ENCODE results near the gene CCDC85A. TPM values are rescaled to one million over a fixed set of nuclear protein-coding genes. Genes with fewer than 3 reads are reported as not detected.

Gene CCDC85A
- polyA plus RNA-seq, 3 donors from 2014 or later, result not detected

GRCh38 chr2:56314371-56314770 lies 130.6 kb downstream of the CCDC85A start:
- DNase-seq, result no peak
- Mint-ChIP-seq H3K36me3 (no peaks in the 10 kb centered on the region), H3K27ac (no peak overlapping the region), H3K9me3 (peaks cover 4 to 40% (median 9%) of the 10 kb centered on the region in 6 donors), H3K4me3 (no peak overlapping the region), H3K4me1 (no peaks in the 10 kb centered on the region), H3K27me3 (ENCODE audit: low read depth in 3 of 3) (peaks cover 0 to 1% (median 0%) of the 10 kb centered on the region in 3 donors)

GRCh38 chr2:56314796-56315195 lies 131.0 kb downstream of the CCDC85A start:
- DNase-seq, result no peak
- Mint-ChIP-seq H3K27ac (no peak overlapping the region), H3K4me1 (no peaks in the 10 kb centered on the region), H3K9me3 (peaks cover 4 to 41% (median 11%) of the 10 kb centered on the region in 6 donors), H3K36me3 (no peaks in the 10 kb centered on the region), H3K4me3 (no peak overlapping the region), H3K27me3 (ENCODE audit: low read depth in 3 of 3) (peaks cover 0 to 1% (median 0%) of the 10 kb centered on the region in 3 donors)

DNA sequence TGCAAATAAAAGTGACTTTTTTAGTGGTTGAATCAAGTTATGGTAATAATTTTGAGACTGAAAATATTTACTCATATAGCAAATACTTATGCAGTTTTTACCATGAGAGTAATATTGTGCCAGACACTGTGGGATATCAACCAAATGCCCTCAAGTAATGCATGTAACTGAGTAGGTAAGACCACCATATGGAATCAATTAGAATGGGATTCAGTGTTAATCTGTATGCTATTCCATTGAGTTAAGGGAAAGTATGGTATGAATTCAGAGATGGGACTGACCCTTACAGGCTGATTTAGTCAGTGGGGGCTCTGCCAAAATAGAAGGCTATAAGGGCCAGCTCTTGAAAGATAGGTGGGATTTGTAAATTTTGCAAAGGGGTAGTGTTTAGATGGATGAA lies 131.6 kb downstream of the CCDC85A start:
- H3K27ac Mint-ChIP-seq, result no peak overlapping the region
- no peak for DNase-seq
- no peak overlapping the region for H3K4me3 Mint-ChIP-seq
- H3K4me1 Mint-ChIP-seq, result no peaks in the 10 kb centered on the region
- peaks cover 4 to 44% (median 12%) of the 10 kb centered on the region in 6 donors for H3K9me3 Mint-ChIP-seq
- H3K27me3 Mint-ChIP-seq (ENCODE audit: low read depth in 3 of 3), result peaks cover 0 to 1% (median 0%) of the 10 kb centered on the region in 3 donors
- no peaks in the 10 kb centered on the region for H3K36me3 Mint-ChIP-seq

GRCh38 chr2:56316011-56316410 lies 132.2 kb downstream of the CCDC85A start:
- Mint-ChIP-seq H3K9me3 (peaks cover 4 to 44% (median 12%) of the 10 kb centered on the region in 6 donors), H3K36me3 (no peaks in the 10 kb centered on the region), H3K27ac (no peak overlapping the region), H3K27me3 (ENCODE audit: low read depth in 3 of 3) (peaks cover 0 to 1% (median 0%) of the 10 kb centered on the region in 3 donors), H3K4me1 (no peaks in the 10 kb centered on the region), H3K4me3 (no peak overlapping the region)
- DNase-seq, result no peak

- no peak overlapping the region for H3K4me3 Mint-ChIP-seq
- peaks cover 0 to 1% (median 0%) of the 10 kb centered on the region in 3 donors for H3K27me3 Mint-ChIP-seq (ENCODE audit: low read depth in 3 of 3)
- no peaks in the 10 kb centered on the region for H3K4me1 Mint-ChIP-seq
- no peaks in the 10 kb centered on the region for H3K36me3 Mint-ChIP-seq
- DNase-seq, result no peak
- no peak overlapping the region for H3K27ac Mint-ChIP-seq
- H3K9me3 Mint-ChIP-seq, result peaks cover 4 to 52% (median 19%) of the 10 kb centered on the region in 6 donors
These were observed 134.4 kb downstream of the CCDC85A start for GRCh38 chr2:56318147-56318546.

- Mint-ChIP-seq H3K27ac (no peak overlapping the region), H3K9me3 (peaks cover 2 to 17% (median 4%) of the 10 kb centered on the region in 6 donors), H3K4me3 (no peak overlapping the region), H3K27me3 (ENCODE audit: low read depth in 3 of 3) (peaks cover 0 to 2% (median 0%) of the 10 kb centered on the region in 3 donors), H3K4me1 (no peaks in the 10 kb centered on the region), H3K36me3 (no peaks in the 10 kb centered on the region)
- no peak for DNase-seq
These were observed 142.0 kb downstream of the CCDC85A start for GRCh38 chr2:56325661-56326345.

DNA sequence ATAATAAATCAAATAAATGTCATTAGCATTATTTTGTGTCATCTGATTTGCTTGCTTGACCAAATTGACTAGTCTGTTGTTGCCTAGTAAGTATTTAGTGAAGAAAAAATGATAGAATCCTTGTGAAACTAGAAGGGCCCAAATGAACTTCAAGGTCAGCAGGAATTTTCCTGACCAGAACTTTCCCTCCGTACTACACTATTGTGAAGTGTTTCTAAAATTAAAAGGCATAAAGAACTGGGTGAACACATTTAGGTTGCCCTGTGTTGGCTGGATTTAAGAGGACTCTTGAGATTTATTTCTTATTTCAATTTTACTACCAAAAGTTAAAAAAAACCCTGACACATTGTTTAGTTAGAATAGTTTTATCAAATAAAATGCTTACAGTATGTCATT lies 142.6 kb downstream of the CCDC85A start:
- H3K27ac Mint-ChIP-seq, result no peak overlapping the region
- peaks cover 0 to 2% (median 0%) of the 10 kb centered on the region in 3 donors for H3K27me3 Mint-ChIP-seq (ENCODE audit: low read depth in 3 of 3)
- DNase-seq, result no peak
- peaks cover 2 to 14% (median 4%) of the 10 kb centered on the region in 6 donors for H3K9me3 Mint-ChIP-seq
- no peaks in the 10 kb centered on the region for H3K4me1 Mint-ChIP-seq
- H3K36me3 Mint-ChIP-seq, result no peaks in the 10 kb centered on the region
- no peak overlapping the region for H3K4me3 Mint-ChIP-seq

- peaks cover 0 to 12% (median 6%) of the 10 kb centered on the region in 6 donors for H3K9me3 Mint-ChIP-seq
- no peaks in the 10 kb centered on the region for H3K36me3 Mint-ChIP-seq
- H3K27ac Mint-ChIP-seq, result no peak overlapping the region
- H3K4me1 Mint-ChIP-seq, result no peaks in the 10 kb centered on the region
- no peak overlapping the region for H3K4me3 Mint-ChIP-seq
- no peak for DNase-seq
- H3K27me3 Mint-ChIP-seq (ENCODE audit: low read depth in 3 of 3), result peaks cover 0 to 2% (median 0%) of the 10 kb centered on the region in 3 donors
These were observed 148.0 kb downstream of the CCDC85A start for GRCh38 chr2:56331810-56332209.

DNA sequence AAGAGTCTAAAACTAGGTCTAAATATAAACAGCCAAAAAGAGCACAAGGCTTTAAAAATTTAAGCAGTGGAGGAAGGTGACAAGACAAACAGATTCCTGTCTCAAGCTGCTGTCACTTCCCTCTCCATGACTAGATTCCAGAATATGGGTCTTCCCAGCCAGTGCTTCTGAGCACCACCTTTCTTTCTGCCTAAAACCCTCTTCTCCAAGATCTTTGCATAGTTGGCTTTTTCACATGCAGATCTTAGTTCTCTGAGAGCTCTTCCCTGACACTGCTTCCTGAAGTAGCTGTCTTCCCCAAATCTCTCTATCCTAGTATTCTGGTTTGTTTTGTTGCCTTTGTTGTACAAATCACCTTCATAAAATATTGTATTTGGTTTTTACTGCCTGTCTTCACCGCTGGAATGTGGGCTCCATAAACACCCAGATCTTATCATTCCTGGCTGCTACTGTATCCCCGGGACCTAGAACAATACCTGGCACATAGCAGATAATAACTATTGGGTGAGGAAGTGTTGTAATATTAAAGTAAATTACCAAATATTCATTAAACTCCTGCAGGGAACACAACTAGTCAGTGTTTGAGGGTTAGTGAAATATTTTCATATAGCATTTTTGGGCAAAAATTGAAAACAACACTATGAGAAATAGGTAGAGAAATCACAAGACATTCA lies 150.2 kb downstream of the CCDC85A start:
- Mint-ChIP-seq H3K36me3 (no peaks in the 10 kb centered on the region), H3K4me3 (no peak overlapping the region), H3K9me3 (peaks cover 0 to 19% (median 4%) of the 10 kb centered on the region in 6 donors), H3K27me3 (ENCODE audit: low read depth in 3 of 3) (no peaks in the 10 kb centered on the region), H3K4me1 (no peaks in the 10 kb centered on the region), H3K27ac (no peak overlapping the region)
- DNase-seq, result no peak

DNA sequence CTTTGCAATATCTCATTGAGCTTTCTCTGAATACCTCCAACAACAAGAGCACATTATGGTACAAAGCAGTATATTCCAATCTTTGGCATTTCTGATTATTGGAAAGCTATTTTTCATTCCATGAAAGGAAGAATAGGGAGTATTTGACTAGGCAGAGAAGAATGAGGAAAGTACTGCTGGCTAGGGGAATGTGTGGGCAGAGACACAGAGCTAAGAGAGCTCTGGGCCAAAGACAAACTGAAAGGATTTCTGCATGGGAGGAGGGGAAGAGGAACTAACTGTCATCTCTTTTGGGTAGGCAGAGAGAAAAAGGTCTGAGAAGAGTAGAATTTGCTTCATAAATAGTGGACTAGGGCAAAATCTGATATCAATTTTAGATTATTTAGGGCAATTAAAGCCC lies 150.8 kb downstream of the CCDC85A start:
- H3K4me3 Mint-ChIP-seq, result no peak overlapping the region
- H3K27ac Mint-ChIP-seq, result no peak overlapping the region
- H3K27me3 Mint-ChIP-seq (ENCODE audit: low read depth in 3 of 3), result no peaks in the 10 kb centered on the region
- no peaks in the 10 kb centered on the region for H3K4me1 Mint-ChIP-seq
- peaks cover 0 to 16% (median 4%) of the 10 kb centered on the region in 6 donors for H3K9me3 Mint-ChIP-seq
- H3K36me3 Mint-ChIP-seq, result no peaks in the 10 kb centered on the region
- no peak for DNase-seq

DNA sequence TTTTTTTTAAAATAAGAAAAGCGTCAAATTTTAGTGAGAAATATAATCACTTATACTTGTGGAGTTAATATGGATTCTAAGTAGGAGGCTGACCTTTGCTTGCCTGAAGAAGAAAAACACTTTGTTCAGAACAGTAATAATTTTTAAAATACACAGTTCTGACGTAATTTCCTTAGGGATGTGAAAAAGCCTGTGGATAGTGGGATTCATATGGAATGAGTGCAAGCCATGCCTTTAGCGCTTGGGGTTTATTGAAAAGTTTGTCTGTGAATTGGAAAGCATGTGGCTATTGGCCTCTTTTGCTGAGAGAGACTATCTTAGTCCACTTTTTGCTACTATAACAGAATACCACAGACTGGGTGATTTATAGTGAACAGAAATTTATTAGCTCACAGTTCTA lies 151.3 kb downstream of the CCDC85A start:
- no peak for DNase-seq
- no peaks in the 10 kb centered on the region for H3K36me3 Mint-ChIP-seq
- H3K27me3 Mint-ChIP-seq (ENCODE audit: low read depth in 3 of 3), result no peaks in the 10 kb centered on the region
- no peaks in the 10 kb centered on the region for H3K4me1 Mint-ChIP-seq
- H3K27ac Mint-ChIP-seq, result no peak overlapping the region
- peaks cover 0 to 16% (median 4%) of the 10 kb centered on the region in 6 donors for H3K9me3 Mint-ChIP-seq
- no peak overlapping the region for H3K4me3 Mint-ChIP-seq

DNA sequence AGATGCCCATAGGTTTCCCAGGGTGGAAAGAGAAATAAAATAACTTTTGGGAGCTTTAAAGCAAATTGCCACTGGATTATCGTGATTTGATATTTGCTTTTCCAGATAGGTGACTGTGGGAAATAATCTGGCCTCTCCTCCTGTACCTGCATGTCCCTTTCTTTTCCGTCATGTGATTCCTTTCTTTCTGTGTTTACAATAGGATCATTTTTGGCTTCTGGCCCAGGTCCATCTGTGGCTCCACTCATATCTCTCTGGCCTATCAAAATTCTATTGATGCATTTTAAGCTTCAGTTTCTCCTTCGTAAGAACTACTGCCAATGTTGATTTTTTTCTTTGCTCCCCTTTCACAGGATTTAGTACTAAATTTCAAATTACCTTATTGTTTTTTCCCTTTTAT lies 153.6 kb downstream of the CCDC85A start:
- H3K27me3 Mint-ChIP-seq (ENCODE audit: low read depth in 3 of 3), result no peaks in the 10 kb centered on the region
- DNase-seq, result no peak
- H3K4me3 Mint-ChIP-seq, result no peak overlapping the region
- no peaks in the 10 kb centered on the region for H3K36me3 Mint-ChIP-seq
- no peak overlapping the region for H3K27ac Mint-ChIP-seq
- H3K4me1 Mint-ChIP-seq, result no peaks in the 10 kb centered on the region
- peaks cover 0 to 26% (median 8%) of the 10 kb centered on the region in 6 donors for H3K9me3 Mint-ChIP-seq

- Mint-ChIP-seq H3K4me3 (no peak overlapping the region), H3K9me3 (peaks cover 0 to 26% (median 8%) of the 10 kb centered on the region in 6 donors), H3K27me3 (ENCODE audit: low read depth in 3 of 3) (no peaks in the 10 kb centered on the region), H3K4me1 (no peaks in the 10 kb centered on the region), H3K36me3 (no peaks in the 10 kb centered on the region), H3K27ac (no peak overlapping the region)
- no peak for DNase-seq
These were observed 154.4 kb downstream of the CCDC85A start for GRCh38 chr2:56338232-56338631.

DNA sequence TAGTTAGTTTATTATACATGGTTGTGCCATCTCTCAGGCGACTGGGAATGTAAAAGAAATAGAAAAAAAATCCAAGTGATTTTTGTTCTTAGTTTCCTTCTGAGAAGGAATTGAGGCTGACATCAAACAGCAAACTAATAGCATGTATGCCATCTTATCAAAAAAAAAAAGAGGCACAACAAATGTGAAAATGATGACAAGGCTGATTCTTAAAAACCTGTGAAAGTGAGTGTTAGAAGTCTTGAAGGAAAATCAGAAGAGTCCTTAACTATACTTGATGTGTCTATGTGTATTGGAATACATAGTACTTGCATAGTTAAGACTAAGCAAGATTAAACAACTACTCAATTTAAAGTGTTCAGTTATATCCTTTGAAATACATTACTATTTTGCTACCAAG lies 161.0 kb downstream of the CCDC85A start:
- H3K4me1 Mint-ChIP-seq, result no peaks in the 10 kb centered on the region
- no peaks in the 10 kb centered on the region for H3K27me3 Mint-ChIP-seq (ENCODE audit: low read depth in 3 of 3)
- DNase-seq, result no peak
- no peak overlapping the region for H3K4me3 Mint-ChIP-seq
- H3K27ac Mint-ChIP-seq, result no peak overlapping the region
- no peaks in the 10 kb centered on the region for H3K36me3 Mint-ChIP-seq
- peaks cover 0 to 27% (median 8%) of the 10 kb centered on the region in 6 donors for H3K9me3 Mint-ChIP-seq
